Umbilical cord (tissue), 2 donors: ENCODE measurements around the gene SERBP1. TPM values are rescaled to one million over a fixed set of nuclear protein-coding genes. Genes with fewer than 3 reads are reported as not detected.
"Not testable (repeated sequence)": the region's sequence is repeated elsewhere in the genome, so short reads cannot be mapped to it uniquely, and the experiment has no call there.

Experiments
- DNase-seq: peaks from one replicate; pipeline ENCODE4 v3.0.0-alpha.2; 2015; ENCODE audit warnings: low spot score
- total RNA-seq: library from RNA; depleted of rRNA; stranded (reverse); fragments of >200 nt; gene quantifications from one replicate; pipeline ENCODE4 v1.2.3, GENCODE V29; 2014; ENCODE audit warnings: low replicate concordance; ENCODE audit not compliant: insufficient read depth

The SERBP1 gene
- total RNA-seq, 1 donor from 2014 or later: 190 TPM

GRCh38 chr1:67440339-67440738 is 10.1 kb upstream of the SERBP1 start:
- no peak for DNase-seq

- DNase-seq: no peak
These were observed 9.3 kb upstream of the SERBP1 start for GRCh38 chr1:67439277-67440029.

- no peak for DNase-seq
These were observed 7.8 kb upstream of the SERBP1 start for GRCh38 chr1:67437961-67438360.

GRCh38 chr1:67436511-67437055 is 6.4 kb upstream of the SERBP1 start:
- no peak for DNase-seq

GRCh38 chr1:67434491-67434890 is 4.3 kb upstream of the SERBP1 start:
- DNase-seq: no peak

- peak; percentile 47 for DNase-seq
These were observed 3.6 kb upstream of the SERBP1 start for GRCh38 chr1:67433837-67434236.

GRCh38 chr1:67432745-67433144 is 2.5 kb upstream of the SERBP1 start:
- no peak for DNase-seq

GRCh38 chr1:67431869-67432578 is 1.8 kb upstream of the SERBP1 start:
- no peak for DNase-seq

- DNase-seq: no peak
These were observed 1.1 kb upstream of the SERBP1 start for GRCh38 chr1:67431156-67431765.

- DNase-seq: no peak
These were observed 459 bp downstream of the SERBP1 start for GRCh38 chr1:67429528-67430357.

- DNase-seq: peak; percentile 34
These were observed 1.1 kb downstream of the SERBP1 start for GRCh38 chr1:67429011-67429527.

- no peak for DNase-seq
These were observed 2.3 kb downstream of the SERBP1 start for GRCh38 chr1:67427947-67428346.

GRCh38 chr1:67427465-67427864 is 2.7 kb downstream of the SERBP1 start:
- DNase-seq: no peak

GRCh38 chr1:67420835-67421492 is 9.2 kb downstream of the SERBP1 start:
- no peak for DNase-seq

GRCh38 chr1:67418839-67419586 is 11.2 kb downstream of the SERBP1 start:
- no peak for DNase-seq

- not testable (repeated sequence) for DNase-seq
These were observed 12.5 kb downstream of the SERBP1 start for GRCh38 chr1:67417733-67418132.

GRCh38 chr1:67415041-67415440 is 15.2 kb downstream of the SERBP1 start:
- no peak for DNase-seq

GRCh38 chr1:67414574-67414973 is 15.6 kb downstream of the SERBP1 start:
- no peak for DNase-seq

- not testable (repeated sequence) for DNase-seq
These were observed 17.1 kb downstream of the SERBP1 start for GRCh38 chr1:67413101-67413500.

- no peak for DNase-seq
These were observed 22.1 kb downstream of the SERBP1 start for GRCh38 chr1:67408148-67408547.
